ENCODE results near the gene RANBP1. TPM values are rescaled to one million over a fixed set of nuclear protein-coding genes. Genes with fewer than 3 reads are reported as not detected.

Gene RANBP1
- total and polyA plus RNA-seq, 2 of the 13 experiments (the other 11 are each of a cell fraction or from before 2014, with no cell fraction given): 181 to 492 TPM

GRCh38 chr22:20079745-20080444 is 36.0 kb upstream of the RANBP1 start, which contains the start of gene DGCR8 (continued):
- TF ChIP-seq ZNF318 (CRISPR knock-in tag; IDR thresholded peaks at IDR 0.05) (no peak), ZMAT3 (CRISPR knock-in tag; conservative IDR thresholded peaks at IDR 0.05) (peak; percentile 89), MIER2 (CRISPR knock-in tag; IDR thresholded peaks at IDR 0.05) (peak; percentile 63; the same call in 1 of the 2 replicates), ZNF354B (CRISPR knock-in tag; IDR thresholded peaks at IDR 0.05) (0 out of 2 replicates have a peak, but pooled peaks have one; percentile 25), SOX6 (IDR thresholded peaks at IDR 0.05) (no peak), SOX6 (CRISPR knock-in tag; IDR thresholded peaks at IDR 0.05) (peak; percentile 56; the same call in 1 of the 2 replicates), MIER3 (CRISPR knock-in tag; IDR thresholded peaks at IDR 0.05; ENCODE audit: borderline replicate concordance) (0 out of 2 replicates have a peak, but pooled peaks have one; percentile 66), SNAI1 (CRISPR knock-in tag; IDR thresholded peaks at IDR 0.05; ENCODE audit: borderline replicate concordance) (0 out of 2 replicates have a peak, but pooled peaks have one; percentile 14), JUND (CRISPR knock-in tag; IDR thresholded peaks at IDR 0.05) (0 out of 2 replicates have a peak, but pooled peaks have one; percentile 26), DDIT3 (CRISPR knock-in tag; IDR thresholded peaks at IDR 0.05) (no peak), KDM4B (CRISPR knock-in tag; IDR thresholded peaks at IDR 0.05) (no peak), ZNF703 (CRISPR knock-in tag; IDR thresholded peaks at IDR 0.05; ENCODE audit: borderline replicate concordance) (no peak), ZNF17 (CRISPR knock-in tag; IDR thresholded peaks at IDR 0.05) (no peak), MATR3 (CRISPR knock-in tag; IDR thresholded peaks at IDR 0.05) (no peak), JUN (CRISPR knock-in tag; IDR thresholded peaks at IDR 0.05) (no peak), HNRNPK (IDR thresholded peaks at IDR 0.05; ENCODE audit: low read depth, low read length, poor library complexity, severe bottlenecking) (peak; percentile 24), FOSL1 (CRISPR knock-in tag; IDR thresholded peaks at IDR 0.05; ENCODE audit: borderline replicate concordance) (no peak)
- TF ChIP-seq, protein P1, sequence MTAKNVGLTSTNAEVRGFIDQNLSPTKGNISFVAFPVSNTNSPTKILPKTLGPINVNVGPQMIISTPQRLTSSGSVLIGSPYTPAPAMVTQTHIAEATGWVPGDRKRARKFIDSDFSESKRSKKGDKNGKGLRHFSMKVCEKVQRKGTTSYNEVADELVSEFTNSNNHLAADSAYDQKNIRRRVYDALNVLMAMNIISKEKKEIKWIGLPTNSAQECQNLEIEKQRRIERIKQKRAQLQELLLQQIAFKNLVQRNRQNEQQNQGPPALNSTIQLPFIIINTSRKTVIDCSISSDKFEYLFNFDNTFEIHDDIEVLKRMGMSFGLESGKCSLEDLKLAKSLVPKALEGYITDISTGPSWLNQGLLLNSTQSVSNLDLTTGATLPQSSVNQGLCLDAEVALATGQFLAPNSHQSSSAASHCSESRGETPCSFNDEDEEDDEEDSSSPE (CRISPR knock-in tag; IDR thresholded peaks at IDR 0.05): peak; percentile 99
- TF ChIP-seq, protein P2, sequence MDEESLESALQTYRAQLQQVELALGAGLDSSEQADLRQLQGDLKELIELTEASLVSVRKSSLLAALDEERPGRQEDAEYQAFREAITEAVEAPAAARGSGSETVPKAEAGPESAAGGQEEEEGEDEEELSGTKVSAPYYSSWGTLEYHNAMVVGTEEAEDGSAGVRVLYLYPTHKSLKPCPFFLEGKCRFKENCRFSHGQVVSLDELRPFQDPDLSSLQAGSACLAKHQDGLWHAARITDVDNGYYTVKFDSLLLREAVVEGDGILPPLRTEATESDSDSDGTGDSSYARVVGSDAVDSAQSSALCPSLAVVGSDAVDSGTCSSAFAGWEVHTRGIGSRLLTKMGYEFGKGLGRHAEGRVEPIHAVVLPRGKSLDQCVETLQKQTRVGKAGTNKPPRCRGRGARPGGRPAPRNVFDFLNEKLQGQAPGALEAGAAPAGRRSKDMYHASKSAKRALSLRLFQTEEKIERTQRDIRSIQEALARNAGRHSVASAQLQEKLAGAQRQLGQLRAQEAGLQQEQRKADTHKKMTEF (CRISPR knock-in tag; IDR thresholded peaks at IDR 0.05): peak; percentile 62
